Endothelial cell (in vitro differentiated cells): Measurements from ENCODE around the gene GAB1. TPM values are rescaled to one million over a fixed set of nuclear protein-coding genes. Genes with fewer than 3 reads are reported as not detected.
A peak's percentile ranks its signal among the peaks of the same experiment; 100 is the strongest.

Experiments
- DNase-seq: peaks from one replicate; pipeline ENCODE4 v3.0.0; 2021; ENCODE audit warnings: low spot score
- H3K27ac Mint-ChIP-seq: one replicate; pipeline ENCODE4 v1.8.0; 2021; ENCODE audit warnings: mixed read lengths, inconsistent platforms; ENCODE audit not compliant: unreplicated experiment
- H3K27me3 Mint-ChIP-seq: one replicate; pipeline ENCODE4 v1.8.0; 2021; ENCODE audit warnings: mild to moderate bottlenecking, moderate library complexity, mixed read lengths, inconsistent platforms; ENCODE audit not compliant: unreplicated experiment
- H3K36me3 Mint-ChIP-seq: one replicate; pipeline ENCODE4 v1.8.0; 2021; ENCODE audit warnings: mild to moderate bottlenecking, low read depth, mixed read lengths, inconsistent platforms; ENCODE audit not compliant: unreplicated experiment
- H3K4me1 Mint-ChIP-seq: one replicate; pipeline ENCODE4 v1.8.0; 2021; ENCODE audit warnings: mild to moderate bottlenecking, mixed read lengths, inconsistent platforms; ENCODE audit not compliant: unreplicated experiment
- H3K4me3 Mint-ChIP-seq: one replicate; pipeline ENCODE4 v1.8.0; 2021; ENCODE audit warnings: mild to moderate bottlenecking, mixed read lengths, inconsistent platforms; ENCODE audit not compliant: unreplicated experiment
- H3K9me3 Mint-ChIP-seq: one replicate; pipeline ENCODE4 v1.8.0; 2021; ENCODE audit warnings: mixed read lengths, inconsistent platforms; ENCODE audit not compliant: unreplicated experiment
- long read RNA-seq: library from polyadenylated mRNA; unstranded; transcript quantifications from one replicate; pipeline ENCODE4 v2.0.0, GENCODE V29; 2020; ENCODE audit not compliant: unreplicated experiment
- total RNA-seq: library from RNA; stranded (reverse); fragmentation: NEBNext Ultra II Directional; extraction: Animal tissue kit (Norgen Biotek cat#: 25700); gene quantifications from one replicate; pipeline ENCODE4 v1.2.1, GENCODE V29; 2021; ENCODE audit not compliant: unreplicated experiment
- TF ChIP-seq, protein P1 (sequence below): fragments of 200-600 bp; sonication (generic); IDR thresholded peaks from one replicate; pipeline ENCODE4 v1.5.0; 2021; ENCODE audit warnings: antibody characterized with exemption; ENCODE audit not compliant: unreplicated experiment

The GAB1 gene
- total RNA-seq: 51.8 TPM
- long read RNA-seq, partial matches to known transcripts: 2 of 4 reads
- long read RNA-seq, other reads (novel, unspliced or antisense): 1 of 4 reads

DNA sequence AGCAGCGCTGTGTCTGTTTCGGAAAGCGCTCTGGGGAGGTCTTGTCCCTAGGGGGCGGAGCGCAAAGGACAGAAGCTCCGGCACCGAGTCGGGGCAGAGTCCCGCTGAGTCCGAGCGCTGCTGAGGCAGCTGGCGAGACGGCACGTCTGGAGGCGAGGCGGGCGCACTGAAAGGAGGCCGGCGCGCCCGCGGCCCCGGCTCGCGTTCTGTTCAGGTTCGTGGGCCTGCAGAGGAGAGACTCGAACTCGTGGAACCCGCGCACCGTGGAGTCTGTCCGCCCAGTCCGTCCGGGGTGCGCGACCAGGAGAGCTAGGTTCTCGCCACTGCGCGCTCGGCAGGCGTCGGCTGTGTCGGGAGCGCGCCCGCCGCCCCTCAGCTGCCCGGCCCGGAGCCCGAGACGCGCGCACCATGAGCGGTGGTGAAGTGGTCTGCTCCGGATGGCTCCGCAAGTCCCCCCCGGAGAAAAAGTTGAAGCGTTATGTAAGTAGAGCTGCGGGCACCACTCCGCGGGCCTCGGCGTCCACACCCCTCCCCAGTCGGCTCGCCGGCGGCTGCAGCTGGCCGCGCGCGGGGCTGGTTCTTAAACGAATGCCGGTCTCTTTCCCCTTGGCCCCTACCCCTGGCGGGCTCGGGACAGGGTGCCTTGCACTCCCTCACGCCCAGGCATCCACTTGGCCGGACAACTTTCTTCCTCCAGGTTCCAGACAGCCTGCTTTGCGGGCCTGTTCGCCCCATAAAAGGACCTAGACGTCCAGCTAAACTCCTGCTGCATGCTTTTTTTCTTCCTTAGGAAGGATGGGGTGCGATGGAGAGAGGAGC lies at the start of gene GAB1:
GAB1 (plus strand) TSS at position 96 of the 819 bp plus-strand sequence; CDS start at position 409, 313 bp downstream.
- TF ChIP-seq, protein P1, sequence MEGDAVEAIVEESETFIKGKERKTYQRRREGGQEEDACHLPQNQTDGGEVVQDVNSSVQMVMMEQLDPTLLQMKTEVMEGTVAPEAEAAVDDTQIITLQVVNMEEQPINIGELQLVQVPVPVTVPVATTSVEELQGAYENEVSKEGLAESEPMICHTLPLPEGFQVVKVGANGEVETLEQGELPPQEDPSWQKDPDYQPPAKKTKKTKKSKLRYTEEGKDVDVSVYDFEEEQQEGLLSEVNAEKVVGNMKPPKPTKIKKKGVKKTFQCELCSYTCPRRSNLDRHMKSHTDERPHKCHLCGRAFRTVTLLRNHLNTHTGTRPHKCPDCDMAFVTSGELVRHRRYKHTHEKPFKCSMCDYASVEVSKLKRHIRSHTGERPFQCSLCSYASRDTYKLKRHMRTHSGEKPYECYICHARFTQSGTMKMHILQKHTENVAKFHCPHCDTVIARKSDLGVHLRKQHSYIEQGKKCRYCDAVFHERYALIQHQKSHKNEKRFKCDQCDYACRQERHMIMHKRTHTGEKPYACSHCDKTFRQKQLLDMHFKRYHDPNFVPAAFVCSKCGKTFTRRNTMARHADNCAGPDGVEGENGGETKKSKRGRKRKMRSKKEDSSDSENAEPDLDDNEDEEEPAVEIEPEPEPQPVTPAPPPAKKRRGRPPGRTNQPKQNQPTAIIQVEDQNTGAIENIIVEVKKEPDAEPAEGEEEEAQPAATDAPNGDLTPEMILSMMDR: no peak
- DNase-seq: peak; percentile 71
- Mint-ChIP-seq H3K27ac (peak within 1 kb of the TSS; percentile 48), H3K9me3 (no peaks in the 10 kb centered on the region), H3K27me3 (peaks cover 8% of the 10 kb centered on the region), H3K4me3 (peak within 1 kb of the TSS; percentile 99), H3K4me1 (peaks cover 18% of the 10 kb centered on the region), H3K36me3 (peaks cover 5% of the 10 kb centered on the region)

DNA sequence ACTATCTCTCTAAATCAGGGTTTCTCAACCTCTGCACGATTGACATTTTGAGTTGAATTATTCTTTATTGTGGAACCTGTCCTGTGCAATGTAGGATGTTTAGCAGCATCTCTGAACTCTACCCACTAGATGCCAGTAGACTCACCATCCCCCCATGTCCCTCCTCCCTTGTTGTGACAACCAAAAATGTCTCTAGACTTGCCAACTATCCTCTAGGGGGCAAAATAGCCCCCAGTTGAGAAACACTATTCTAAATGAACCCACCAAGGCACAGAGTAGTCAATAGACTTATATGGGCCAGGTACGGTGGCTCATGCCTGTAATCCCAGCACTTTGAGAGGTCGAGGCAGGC lies 49.1 kb upstream of the GAB1 start:
- no peak for DNase-seq
- Mint-ChIP-seq H3K27me3 (no peaks in the 10 kb centered on the region), H3K9me3 (no peaks in the 10 kb centered on the region), H3K36me3 (no peaks in the 10 kb centered on the region), H3K27ac (no peak overlapping the region), H3K4me1 (no peaks in the 10 kb centered on the region), H3K4me3 (no peak overlapping the region)
- TF ChIP-seq, protein P1: no peak

DNA sequence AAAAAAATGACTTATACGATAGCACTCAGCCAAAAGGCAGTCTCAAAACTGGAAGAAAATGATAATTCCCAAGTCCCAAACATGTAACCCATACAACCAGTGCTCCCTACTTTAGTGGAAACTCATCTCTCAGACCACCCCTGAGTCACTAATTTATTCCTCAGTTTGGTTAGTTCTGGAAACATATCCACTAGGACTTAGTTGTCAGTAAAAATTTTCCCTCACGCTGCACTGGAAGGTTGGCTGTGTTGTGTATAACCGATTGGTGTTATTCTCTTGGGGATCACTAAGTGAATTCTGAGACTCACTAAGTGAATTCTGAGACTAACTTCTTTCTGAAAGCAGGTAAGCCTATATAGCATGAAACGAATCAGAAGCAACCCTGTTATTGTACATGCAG lies 48.5 kb upstream of the GAB1 start:
- no peaks in the 10 kb centered on the region for H3K9me3 Mint-ChIP-seq

DNA sequence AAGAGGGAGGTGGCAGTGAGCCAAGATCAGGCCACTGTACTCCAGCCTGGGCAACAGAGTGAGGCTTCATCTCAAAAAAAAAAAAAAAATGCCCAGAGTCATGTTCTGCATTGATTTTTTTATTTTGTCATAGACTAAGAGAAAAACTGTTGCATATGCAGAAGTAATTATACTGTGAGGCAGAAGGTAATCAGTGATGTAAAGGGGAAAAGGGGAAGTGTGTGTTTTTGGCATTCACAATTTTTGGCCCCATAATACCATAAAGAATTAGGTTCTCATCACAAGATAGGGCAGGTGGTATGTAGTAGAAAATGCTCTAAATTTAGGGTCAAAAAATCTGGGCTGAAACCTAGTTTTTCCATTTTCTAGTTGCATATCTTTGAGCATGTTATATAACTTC lies 47.3 kb upstream of the GAB1 start:
- no peak overlapping the region for H3K27ac Mint-ChIP-seq
- no peak overlapping the region for H3K4me3 Mint-ChIP-seq
- TF ChIP-seq, protein P1: no peak
- H3K27me3 Mint-ChIP-seq: no peaks in the 10 kb centered on the region
- H3K4me1 Mint-ChIP-seq: no peaks in the 10 kb centered on the region
- H3K36me3 Mint-ChIP-seq: no peaks in the 10 kb centered on the region
- no peaks in the 10 kb centered on the region for H3K9me3 Mint-ChIP-seq
- no peak for DNase-seq

More for the DNA sequence above, 48.5 kb upstream of the GAB1 start:
- no peaks in the 10 kb centered on the region for H3K4me1 Mint-ChIP-seq
- H3K27ac Mint-ChIP-seq: no peak overlapping the region
- TF ChIP-seq, protein P1: no peak
- H3K36me3 Mint-ChIP-seq: no peaks in the 10 kb centered on the region
- H3K27me3 Mint-ChIP-seq: no peaks in the 10 kb centered on the region
- no peak overlapping the region for H3K4me3 Mint-ChIP-seq
- DNase-seq: no peak

DNA sequence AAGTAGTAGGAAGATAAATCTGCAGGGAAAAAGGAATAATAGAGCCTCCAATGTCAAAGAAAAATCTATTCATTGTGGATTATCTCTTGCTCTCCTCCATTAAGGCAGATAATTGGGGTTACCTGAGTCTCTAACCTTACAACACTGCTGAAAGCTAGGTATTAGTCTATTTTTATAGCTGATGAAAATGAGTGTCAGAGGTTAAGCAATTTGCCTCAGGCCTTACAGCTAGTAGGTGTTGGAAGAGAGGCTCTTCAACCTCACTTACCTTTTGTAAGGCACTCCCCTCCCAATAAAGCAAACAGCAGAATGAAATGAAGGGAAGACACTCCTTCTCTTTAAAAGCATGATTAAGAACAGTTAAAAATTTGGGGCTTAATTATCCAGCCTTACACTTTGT lies 45.4 kb upstream of the GAB1 start:
- Mint-ChIP-seq H3K27ac (no peak overlapping the region), H3K36me3 (no peaks in the 10 kb centered on the region), H3K4me3 (no peak overlapping the region), H3K4me1 (no peaks in the 10 kb centered on the region), H3K9me3 (no peaks in the 10 kb centered on the region), H3K27me3 (no peaks in the 10 kb centered on the region)
- no peak for DNase-seq
- TF ChIP-seq, protein P1: no peak
